Aorta (tissue), 5 donors: ENCODE measurements around the gene CCR1. TPM values are rescaled to one million over a fixed set of nuclear protein-coding genes. Genes with fewer than 3 reads are reported as not detected.

ENCODE experiments used
- ATAC-seq: fragments of 200-7000 bp; cut with Tn5 transposase; one replicate; pipeline ENCODE4 v1.9.1; 2022; ENCODE audit warnings: moderate library complexity; ENCODE audit not compliant: low FRiP score
- DNase-seq, 2 donors: peaks; one replicate each; pipeline ENCODE4 v3.0.0-alpha.2; 2020
- H3K27ac ChIP-seq, 2 donors: one replicate each; pipeline ENCODE4 v1.5.1; 2013; ENCODE audit warnings: low read length in 2 of 2, mild to moderate bottlenecking in 2 of 2, moderate library complexity in 2 of 2, control low read depth in 1 of 2, inconsistent platforms in 1 of 2, low read depth in 1 of 2
- H3K27me3 ChIP-seq, 2 donors: one replicate each; pipeline ENCODE4 v1.6.1; 2013; ENCODE audit warnings: control low read depth in 1 of 2, low read length in 1 of 2, mild to moderate bottlenecking in 1 of 2, moderate library complexity in 1 of 2; ENCODE audit not compliant: insufficient read depth in 2 of 2, control insufficient read depth in 1 of 2
- H3K36me3 ChIP-seq, 2 donors: one replicate each; pipeline ENCODE4 v1.6.1; 2013; ENCODE audit warnings: control low read depth in 1 of 2, low read length in 1 of 2, mild to moderate bottlenecking in 1 of 2; ENCODE audit not compliant: insufficient read depth in 2 of 2, control insufficient read depth in 1 of 2
- H3K4me1 ChIP-seq, 2 donors: one replicate each; pipeline ENCODE4 v1.6.1; 2013; ENCODE audit warnings: low read length in 2 of 2, control low read depth in 1 of 2, mild to moderate bottlenecking in 1 of 2, moderate library complexity in 1 of 2; ENCODE audit not compliant: insufficient read depth in 2 of 2, control insufficient read depth in 1 of 2
- H3K4me3 ChIP-seq, 2 donors: one replicate each; pipeline ENCODE4 v1.5.1; 2013; ENCODE audit warnings: low read length in 2 of 2, control low read depth in 1 of 2, mild to moderate bottlenecking in 1 of 2
- H3K9me3 ChIP-seq: one replicate; pipeline ENCODE4 v1.6.1; 2013; ENCODE audit warnings: mild to moderate bottlenecking, low read length; ENCODE audit not compliant: control insufficient read depth
- WGBS, 2 donors: extraction: QIAGEN DNeasy Blood & Tissue Kit; methylation state at CpG; one replicate each; pipeline ENCODE4 v1.1.7; 2013; 5-methylcytosine and 5-hydroxymethylcytosine counted together
- intact Hi-C, 2 donors: fragments of 100-400 bp; cut with DNase I; formaldehyde crosslinking; loops; one replicate each; pipeline versions ENCODE4 v1.14.2 to v1.15.0; 2022
- polyA plus RNA-seq, 2 donors: library from polyadenylated mRNA; stranded (reverse); fragments of 200-250 nt; gene quantifications; one replicate each; pipeline ENCODE4 v1.2.3, GENCODE V29; 2013
- total RNA-seq, 2 donors: library from RNA; stranded (reverse); fragmentation: NEBNext Ultra II Directional; extraction: Animal tissue kit (Norgen Biotek cat#: 25700); gene quantifications; one replicate each; pipeline ENCODE4 v1.2.1, GENCODE V29; 2021
- donor health status: healthy with polysubstance abuse.
- donor health status: Bipolar disorder and iron deficiency.
- donor health status: DM: no; HTN: no; CAD: no.
- donor health status: DM: no; HTN: no; CAD: no.
- donor health status: DM: yes; HTN: yes; CAD: no.

The CCR1 gene
- total and polyA plus RNA-seq, 4 donors = 1.2 to 21.5 (median 9.5) TPM

GRCh38 chr3:46236294-46237054, 28.4 kb upstream of the CCR1 start:
- H3K27ac ChIP-seq = no peak overlapping the region
- DNase-seq = no peak
- H3K4me1 ChIP-seq = no peaks in the 10 kb centered on the region
- no peak for ATAC-seq
- intact Hi-C loops = no loop called here
- H3K9me3 ChIP-seq = peaks cover 1% of the 10 kb centered on the region
- WGBS, 2 donors = 76 to 84% methylated on average over 5 of the region's 5 CpGs
- no peaks in the 10 kb centered on the region for H3K36me3 ChIP-seq
- H3K4me3 ChIP-seq = no peak overlapping the region
- H3K27me3 ChIP-seq = no peaks in the 10 kb centered on the region

- Histone ChIP-seq H3K36me3 (no peaks in the 10 kb centered on the region), H3K27ac (no peak overlapping the region), H3K9me3 (peaks cover 1% of the 10 kb centered on the region), H3K4me3 (no peak overlapping the region), H3K27me3 (no peaks in the 10 kb centered on the region), H3K4me1 (no peaks in the 10 kb centered on the region)
- intact Hi-C loops = no loop called here
- DNase-seq (no peak), ATAC-seq (no peak)
- 63 to 65% methylated on average over 2 of the region's 2 CpGs for WGBS, 2 donors
Observed at GRCh38 chr3:46235425-46235824, 27.3 kb upstream of the CCR1 start.

GRCh38 chr3:46233194-46233593, 25.1 kb upstream of the CCR1 start:
- DNase-seq (no peak), ATAC-seq (no peak)
- Histone ChIP-seq H3K36me3 (no peaks in the 10 kb centered on the region), H3K4me3 (no peak overlapping the region), H3K4me1 (no peaks in the 10 kb centered on the region), H3K9me3 (no peaks in the 10 kb centered on the region), H3K27me3 (no peaks in the 10 kb centered on the region), H3K27ac (no peak overlapping the region)
- 57% methylated on average over 6 of the region's 6 CpGs for WGBS, 2 donors
- intact Hi-C loops = no loop called here

- DNase-seq (no peak), ATAC-seq (no peak)
- Histone ChIP-seq H3K4me1 (no peaks in the 10 kb centered on the region), H3K36me3 (no peaks in the 10 kb centered on the region), H3K9me3 (no peaks in the 10 kb centered on the region), H3K27me3 (no peaks in the 10 kb centered on the region), H3K27ac (no peak overlapping the region), H3K4me3 (no peak overlapping the region)
- intact Hi-C loops = no loop called here
- whole genome bisulfite sequencing, 2 donors = 79 to 83% methylated on average over 5 of the region's 5 CpGs
Observed at GRCh38 chr3:46231323-46231722, 23.2 kb upstream of the CCR1 start.

GRCh38 chr3:46228260-46229242, 20.4 kb upstream of the CCR1 start:
- intact Hi-C loops = no loop called here
- Histone ChIP-seq H3K9me3 (no peaks in the 10 kb centered on the region), H3K27me3 (no peaks in the 10 kb centered on the region), H3K36me3 (no peaks in the 10 kb centered on the region), H3K4me1 (no peaks in the 10 kb centered on the region), H3K27ac (no peak overlapping the region), H3K4me3 (no peak overlapping the region)
- DNase-seq (no peak), ATAC-seq (no peak)
- 77 to 80% methylated on average over 5 of the region's 5 CpGs for WGBS, 2 donors

- WGBS, 2 donors = 63 to 66% methylated on average over 7 of the region's 7 CpGs
- Histone ChIP-seq H3K27ac (no peak overlapping the region), H3K4me3 (no peak overlapping the region), H3K9me3 (no peaks in the 10 kb centered on the region), H3K4me1 (no peaks in the 10 kb centered on the region), H3K36me3 (no peaks in the 10 kb centered on the region), H3K27me3 (no peaks in the 10 kb centered on the region)
- no peak for DNase-seq
- intact Hi-C loops = no loop called here
- ATAC-seq = no peak
Observed at GRCh38 chr3:46222435-46223161, 14.5 kb upstream of the CCR1 start.

GRCh38 chr3:46221938-46222337, 13.8 kb upstream of the CCR1 start:
- Histone ChIP-seq H3K4me3 (no peak overlapping the region), H3K36me3 (no peaks in the 10 kb centered on the region), H3K9me3 (no peaks in the 10 kb centered on the region), H3K4me1 (no peaks in the 10 kb centered on the region), H3K27me3 (no peaks in the 10 kb centered on the region), H3K27ac (no peak overlapping the region)
- ATAC-seq = no peak
- 53 to 72% methylated on average over 1 of the region's 1 CpG for WGBS, 2 donors
- DNase-seq = no peak
- intact Hi-C loops = no loop called here

GRCh38 chr3:46221391-46221790, 13.3 kb upstream of the CCR1 start:
- DNase-seq = no peak
- no peaks in the 10 kb centered on the region for H3K4me1 ChIP-seq
- no peak for ATAC-seq
- H3K27ac ChIP-seq = no peak overlapping the region
- 57 to 60% methylated on average over 4 of the region's 4 CpGs for whole genome bisulfite sequencing, 2 donors
- no peak overlapping the region for H3K4me3 ChIP-seq
- no peaks in the 10 kb centered on the region for H3K9me3 ChIP-seq
- intact Hi-C loops = no loop called here
- no peaks in the 10 kb centered on the region for H3K36me3 ChIP-seq
- no peaks in the 10 kb centered on the region for H3K27me3 ChIP-seq
